HUES6 (cell line): ENCODE measurements around the gene GTF2H4.
A peak's percentile ranks its signal among the peaks of the same experiment; 100 is the strongest.

Source experiments
- H3K27ac ChIP-seq: 2 replicates; pipeline ENCODE4 v1.7.0; 2013; ENCODE audit warnings: low read depth, mild to moderate bottlenecking, low read length, inconsistent platforms
- H3K27me3 ChIP-seq: 2 replicates; pipeline ENCODE4 v1.6.1; 2013; ENCODE audit warnings: low read length; ENCODE audit not compliant: control insufficient read depth, insufficient read depth
- H3K36me3 ChIP-seq: 2 replicates; pipeline ENCODE4 v1.6.1; 2013; ENCODE audit warnings: low read length; ENCODE audit not compliant: control insufficient read depth, insufficient read depth
- H3K4me1 ChIP-seq: 2 replicates; pipeline ENCODE4 v1.6.1; 2013; ENCODE audit warnings: low read length; ENCODE audit not compliant: control insufficient read depth, insufficient read depth
- H3K4me3 ChIP-seq: 2 replicates; pipeline ENCODE4 v1.5.1; 2013; ENCODE audit warnings: low read depth, low read length
- H3K9ac ChIP-seq: one replicate; pipeline ENCODE4 v1.6.1; 2013; ENCODE audit warnings: mild to moderate bottlenecking, low read length
- H3K9me3 ChIP-seq: 2 replicates; pipeline ENCODE4 v1.6.1; 2013; ENCODE audit warnings: low read depth, low read length; ENCODE audit not compliant: control insufficient read depth, insufficient read depth

Gene GTF2H4

GRCh38 chr6:30883685-30884520 lies 24.1 kb upstream of the GTF2H4 start, which contains the start of gene DDR1:
DDR1 (plus strand) TSS chr6:30884519; CDS start chr6:30888730, 4,211 bp downstream.
- H3K27ac ChIP-seq, result peak within 1 kb of the TSS; percentile 4; the same call in 1 of the 2 replicates
- H3K9ac ChIP-seq, result peak within 1 kb of the TSS; percentile 85
- H3K4me1 ChIP-seq, result peaks cover 65% of the 10 kb centered on the region

GRCh38 chr6:30884521-30885480 lies 23.2 kb upstream of the GTF2H4 start:
- Histone ChIP-seq H3K9ac (peak overlapping the region; percentile 69), H3K27me3 (no peaks in the 10 kb centered on the region), H3K4me3 (peak overlapping the region; percentile 79), H3K9me3 (no peaks in the 10 kb centered on the region), H3K27ac (no peak overlapping the region; the same call in 1 of the 2 replicates), H3K36me3 (peaks cover 15% of the 10 kb centered on the region), H3K4me1 (peaks cover 62% of the 10 kb centered on the region)

More at GRCh38 chr6:30883685-30884520, 24.1 kb upstream of the GTF2H4 start, which contains the start of gene DDR1:
- H3K4me3 ChIP-seq, result peak within 1 kb of the TSS; percentile 79
- peaks cover 6% of the 10 kb centered on the region for H3K36me3 ChIP-seq
- no peaks in the 10 kb centered on the region for H3K27me3 ChIP-seq
- no peaks in the 10 kb centered on the region for H3K9me3 ChIP-seq

DNA sequence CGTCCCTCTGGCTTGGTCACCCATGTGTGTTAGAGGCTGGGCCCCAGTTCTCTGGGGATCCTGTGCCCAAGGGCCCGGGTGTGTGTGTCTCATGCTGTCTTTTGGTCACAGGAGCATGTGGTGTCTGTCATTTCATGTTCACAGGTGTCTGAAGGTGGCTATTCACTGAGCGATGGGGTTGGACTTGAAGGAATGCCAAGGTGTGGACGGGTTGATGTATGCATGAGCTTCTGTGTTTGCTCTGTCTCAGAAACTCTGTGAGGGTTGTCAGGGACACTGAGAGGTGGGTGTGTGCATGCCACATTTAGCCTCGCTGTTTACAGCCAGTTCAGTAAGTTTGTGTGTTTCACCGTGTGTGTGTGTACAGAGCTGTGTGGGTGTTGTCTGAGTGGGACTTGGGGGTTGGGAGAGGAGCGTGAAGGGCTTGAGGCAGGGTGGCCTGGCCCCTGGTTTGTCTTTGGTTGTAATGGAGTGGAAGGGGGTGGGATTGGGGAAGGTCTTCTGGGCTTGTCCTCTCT lies 22.5 kb upstream of the GTF2H4 start:
- Histone ChIP-seq H3K9ac (peak overlapping the region; percentile 69), H3K27me3 (no peaks in the 10 kb centered on the region), H3K9me3 (no peaks in the 10 kb centered on the region), H3K27ac (peak overlapping the region; percentile 54), H3K4me3 (peak overlapping the region; percentile 79), H3K4me1 (peaks cover 55% of the 10 kb centered on the region), H3K36me3 (peaks cover 23% of the 10 kb centered on the region)

DNA sequence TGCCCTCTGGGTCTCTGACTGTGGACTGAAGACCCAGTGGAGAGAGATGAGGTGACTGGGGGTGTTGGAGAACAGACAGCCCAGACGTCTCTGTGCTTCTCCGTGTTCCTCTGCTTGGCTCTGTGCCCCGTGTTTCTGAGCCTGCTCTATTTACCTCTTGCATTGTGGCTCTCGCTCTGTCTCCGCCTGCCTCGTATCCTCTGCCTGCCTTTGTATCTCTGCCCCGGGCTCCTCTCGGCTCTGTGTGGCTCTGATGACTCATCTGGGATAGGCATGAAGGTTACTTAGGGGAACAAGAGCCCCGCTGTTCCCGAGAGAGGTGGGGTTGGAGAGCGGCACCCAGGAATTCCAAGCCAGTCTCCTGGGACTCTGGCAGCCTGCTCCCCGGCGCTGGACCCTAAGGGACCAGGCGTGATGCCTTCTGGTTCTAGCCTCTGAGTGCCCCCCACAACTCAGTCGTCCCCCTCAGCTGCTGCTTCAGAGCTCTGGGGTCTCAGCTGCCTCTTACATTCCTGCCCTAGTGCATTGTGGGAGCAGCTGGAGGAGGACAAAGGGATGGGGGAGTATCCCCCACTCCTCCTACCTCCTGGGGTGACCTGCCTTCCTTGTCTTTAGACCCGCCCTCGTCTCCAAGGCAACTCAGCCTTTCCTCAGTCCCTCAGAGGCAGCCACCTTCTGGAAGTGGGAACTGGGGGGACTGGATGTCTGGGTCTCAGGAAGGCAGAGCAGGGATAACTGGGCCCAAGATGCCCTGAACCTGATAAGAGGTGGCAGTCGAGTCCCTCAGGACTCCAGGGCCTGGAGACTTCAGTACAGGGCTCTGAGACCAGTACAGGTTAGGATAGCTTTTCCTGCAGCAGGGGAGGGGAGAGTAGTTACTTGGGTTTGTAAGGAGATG lies 21.8 kb upstream of the GTF2H4 start:
- H3K27ac ChIP-seq, result peak overlapping the region; percentile 54
- peaks cover 30% of the 10 kb centered on the region for H3K36me3 ChIP-seq
- H3K9me3 ChIP-seq, result no peaks in the 10 kb centered on the region
- H3K27me3 ChIP-seq, result no peaks in the 10 kb centered on the region
- peak overlapping the region; percentile 69 for H3K9ac ChIP-seq
- H3K4me1 ChIP-seq, result peaks cover 50% of the 10 kb centered on the region
- peak overlapping the region; percentile 79 for H3K4me3 ChIP-seq

DNA sequence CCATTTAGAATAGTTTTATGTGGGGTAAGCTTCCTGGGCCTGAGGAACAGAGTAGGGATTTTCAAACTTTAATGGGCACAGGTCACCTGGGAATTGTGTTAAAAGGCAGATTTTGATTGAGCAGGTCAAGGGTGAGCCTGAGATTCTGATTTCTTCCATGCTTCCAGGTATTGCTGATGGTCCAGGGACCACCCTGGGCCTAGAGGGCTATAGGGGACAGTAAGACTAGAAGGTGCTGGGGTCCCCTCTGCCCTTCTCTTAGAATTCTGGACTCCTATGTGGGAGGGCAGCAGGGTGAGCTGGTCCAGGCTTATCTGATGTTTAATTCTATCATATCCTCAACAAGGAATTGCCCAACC lies 21.1 kb upstream of the GTF2H4 start:
- peaks cover 36% of the 10 kb centered on the region for H3K36me3 ChIP-seq
- peak overlapping the region; percentile 69 for H3K9ac ChIP-seq
- peak overlapping the region; percentile 18; the same call in 1 of the 2 replicates for H3K27ac ChIP-seq
- H3K4me3 ChIP-seq, result peak overlapping the region; percentile 79
- no peaks in the 10 kb centered on the region for H3K9me3 ChIP-seq
- H3K4me1 ChIP-seq, result peaks cover 43% of the 10 kb centered on the region
- no peaks in the 10 kb centered on the region for H3K27me3 ChIP-seq

- Histone ChIP-seq H3K4me1 (peaks cover 32% of the 10 kb centered on the region), H3K4me3 (no peak overlapping the region), H3K27me3 (no peaks in the 10 kb centered on the region)
These were observed 19.8 kb upstream of the GTF2H4 start for GRCh38 chr6:30887901-30888815.

DNA sequence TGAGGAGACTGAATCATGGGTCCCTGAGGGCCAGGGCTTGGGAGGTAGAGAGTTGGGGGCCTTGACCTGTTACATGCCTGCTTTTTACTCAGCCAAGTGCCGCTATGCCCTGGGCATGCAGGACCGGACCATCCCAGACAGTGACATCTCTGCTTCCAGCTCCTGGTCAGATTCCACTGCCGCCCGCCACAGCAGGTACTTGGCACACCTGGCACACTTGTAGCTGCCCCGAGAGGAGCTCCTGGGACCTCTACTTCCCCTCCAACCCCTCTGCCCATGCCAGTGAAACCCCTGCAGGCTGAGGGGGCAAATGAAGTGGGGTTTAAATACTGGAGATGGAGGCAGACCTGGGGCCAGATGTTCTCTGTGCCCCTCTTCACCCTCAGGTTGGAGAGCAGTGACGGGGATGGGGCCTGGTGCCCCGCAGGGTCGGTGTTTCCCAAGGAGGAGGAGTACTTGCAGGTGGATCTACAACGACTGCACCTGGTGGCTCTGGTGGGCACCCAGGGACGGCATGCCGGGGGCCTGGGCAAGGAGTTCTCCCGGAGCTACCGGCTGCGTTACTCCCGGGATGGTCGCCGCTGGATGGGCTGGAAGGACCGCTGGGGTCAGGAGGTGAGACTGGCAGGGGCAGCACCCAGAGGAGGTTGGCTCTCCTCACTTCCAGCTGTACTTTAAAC lies 19.1 kb upstream of the GTF2H4 start:
- peaks cover 57% of the 10 kb centered on the region for H3K36me3 ChIP-seq
- H3K27me3 ChIP-seq, result no peaks in the 10 kb centered on the region
- H3K9ac ChIP-seq, result no peak overlapping the region
- no peak overlapping the region for H3K27ac ChIP-seq
- no peak overlapping the region for H3K4me3 ChIP-seq
- H3K9me3 ChIP-seq, result no peaks in the 10 kb centered on the region
- H3K4me1 ChIP-seq, result peaks cover 29% of the 10 kb centered on the region

More at GRCh38 chr6:30887901-30888815, 19.8 kb upstream of the GTF2H4 start:
- no peak overlapping the region for H3K9ac ChIP-seq
- H3K9me3 ChIP-seq, result no peaks in the 10 kb centered on the region
- H3K36me3 ChIP-seq, result peaks cover 49% of the 10 kb centered on the region
- H3K27ac ChIP-seq, result no peak overlapping the region

DNA sequence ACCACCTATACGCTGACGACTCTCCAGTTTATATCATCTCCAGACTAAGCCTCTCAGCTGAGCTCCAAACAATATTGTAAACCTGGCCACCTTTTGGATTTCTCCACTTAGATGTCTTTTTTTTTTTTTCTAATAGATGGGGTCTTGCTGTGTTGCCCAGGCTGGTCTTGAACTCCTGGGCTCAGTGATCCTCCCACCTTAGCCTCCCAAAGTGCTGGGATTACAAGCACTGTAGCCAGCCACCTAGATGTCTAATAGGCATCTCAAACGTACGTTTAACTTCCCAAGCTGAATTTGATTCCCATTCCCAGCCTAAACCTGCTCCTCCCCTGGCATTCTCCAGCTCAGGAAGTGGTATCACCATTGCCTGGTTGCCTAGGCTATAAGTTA lies 18.5 kb upstream of the GTF2H4 start:
- no peaks in the 10 kb centered on the region for H3K27me3 ChIP-seq
- H3K36me3 ChIP-seq, result peaks cover 62% of the 10 kb centered on the region
- peaks cover 29% of the 10 kb centered on the region for H3K4me1 ChIP-seq
- no peak overlapping the region for H3K27ac ChIP-seq
- H3K4me3 ChIP-seq, result no peak overlapping the region
- no peak overlapping the region for H3K9ac ChIP-seq
- H3K9me3 ChIP-seq, result no peaks in the 10 kb centered on the region

DNA sequence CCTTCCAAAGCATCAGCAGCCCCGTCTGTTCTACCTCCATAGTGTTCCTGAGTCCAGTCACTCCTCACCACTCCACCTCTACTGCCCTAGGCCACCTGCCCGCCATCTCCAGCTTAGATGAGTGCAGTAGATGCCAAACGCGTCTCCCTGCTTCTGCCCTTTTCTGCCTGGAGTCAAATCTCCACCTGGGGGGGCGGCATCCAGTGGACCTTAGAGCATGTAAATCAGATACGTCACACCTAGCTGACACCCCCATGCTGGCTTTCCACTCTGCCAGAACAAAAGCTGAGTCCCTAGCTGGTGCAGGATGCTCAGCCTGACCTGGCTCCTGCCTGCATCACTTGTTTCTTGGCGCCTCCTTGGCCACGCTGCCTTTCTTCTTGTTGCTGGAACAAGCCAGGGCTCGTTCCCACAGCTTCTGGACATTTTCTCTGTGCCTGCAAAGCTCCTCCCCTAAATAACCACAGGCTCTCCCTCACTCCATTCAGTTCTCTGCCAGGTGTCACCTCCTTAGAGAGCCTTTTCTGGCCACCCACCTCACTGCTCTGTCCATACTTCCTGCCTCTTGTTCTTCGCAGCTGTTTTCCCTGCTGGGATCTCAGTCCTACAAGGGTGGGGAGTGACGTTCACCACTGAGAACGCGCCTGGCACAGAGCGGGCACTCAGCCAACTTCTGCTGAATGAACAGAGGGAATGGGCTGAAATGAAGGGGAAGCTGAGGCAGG lies 17.9 kb upstream of the GTF2H4 start:
- no peaks in the 10 kb centered on the region for H3K27me3 ChIP-seq
- no peak overlapping the region for H3K9ac ChIP-seq
- H3K4me1 ChIP-seq, result peaks cover 26% of the 10 kb centered on the region
- no peaks in the 10 kb centered on the region for H3K9me3 ChIP-seq
- H3K36me3 ChIP-seq, result peaks cover 68% of the 10 kb centered on the region
- no peak overlapping the region for H3K27ac ChIP-seq
- H3K4me3 ChIP-seq, result no peak overlapping the region
